RWPE1 (cell line): ENCODE data around the gene IDH1.

Experiments used
- CTCF ChIA-PET: fragments of 350-600 bp; sonication (Branson Sonifier 250); formaldehyde crosslinking; extraction: SDS; loops from one replicate; lab custom pipeline; 2021; lab: Yijun Ruan, JAX
- POLR2A ChIA-PET: fragments of 400-600 bp; formaldehyde crosslinking; extraction: SDS; loops from one replicate; lab custom pipeline; 2020; ENCODE audit warnings: antibody characterized with exemption; ENCODE audit not compliant: low non-redundant PET; lab: Yijun Ruan, JAX
- DNase-seq: peaks from one replicate; pipeline ENCODE4 v3.0.0; 2012; ENCODE audit warnings: low spot score
- H3K27ac ChIP-seq: fragments of 450-650 bp; 2 replicates; pipeline ENCODE4 v1.5.1; 2017
- CTCF ChIP-seq: fragments of 450-650 bp; conservative IDR thresholded peaks from 2 replicates; pipeline ENCODE4 v1.5.1; 2017; ENCODE audit warnings: low read depth, mild to moderate bottlenecking

IDH1 gene

DNA sequence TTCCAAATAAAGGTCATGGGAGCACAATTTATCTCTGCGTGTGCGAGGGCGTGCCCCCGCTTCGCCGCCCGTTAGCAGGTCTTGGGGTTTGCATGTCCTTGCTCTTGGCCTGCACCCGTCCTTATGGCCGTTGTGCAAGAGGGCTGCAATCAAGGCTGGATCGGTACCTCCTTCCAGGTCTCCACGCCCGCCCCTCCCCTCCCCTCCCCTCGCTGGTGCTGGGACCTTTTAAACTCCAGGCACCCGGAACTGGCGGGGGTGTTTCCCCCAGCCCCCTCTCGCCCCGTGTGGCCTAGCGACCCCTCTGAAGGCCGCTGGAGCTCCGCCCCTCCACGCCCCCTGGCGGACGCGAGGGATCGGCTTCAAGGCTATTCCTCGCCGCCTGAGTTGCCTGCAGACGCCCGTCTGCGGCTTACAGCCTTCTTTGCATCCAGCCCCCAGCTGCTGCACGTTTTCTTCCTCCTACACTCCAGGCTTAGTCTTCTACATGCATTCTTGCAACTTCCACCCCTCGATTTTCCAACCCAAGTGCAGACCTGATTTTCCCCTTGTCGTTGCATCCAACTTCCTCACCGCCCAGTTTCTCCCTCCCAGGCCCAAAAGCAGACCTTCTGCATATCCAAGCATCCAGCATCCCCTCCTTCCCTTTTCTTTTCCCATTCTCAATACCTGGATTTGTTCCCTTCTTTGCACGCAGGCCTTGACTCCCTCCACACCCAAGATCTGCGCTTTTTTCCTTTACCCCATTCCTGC is 577 bp downstream of the IDH1 start:
- peak overlapping the region; percentile 94 for H3K27ac ChIP-seq
- DNase-seq: peak; percentile 80
- POLR2A ChIA-PET: interaction anchor here (0.6 to 1.4 kb wide), 4 partner anchors 12 to 152 kb away, joined by 3 to 4 read pairs (median 3); partner anchors contain the start of gene PIKFYVE

DNA sequence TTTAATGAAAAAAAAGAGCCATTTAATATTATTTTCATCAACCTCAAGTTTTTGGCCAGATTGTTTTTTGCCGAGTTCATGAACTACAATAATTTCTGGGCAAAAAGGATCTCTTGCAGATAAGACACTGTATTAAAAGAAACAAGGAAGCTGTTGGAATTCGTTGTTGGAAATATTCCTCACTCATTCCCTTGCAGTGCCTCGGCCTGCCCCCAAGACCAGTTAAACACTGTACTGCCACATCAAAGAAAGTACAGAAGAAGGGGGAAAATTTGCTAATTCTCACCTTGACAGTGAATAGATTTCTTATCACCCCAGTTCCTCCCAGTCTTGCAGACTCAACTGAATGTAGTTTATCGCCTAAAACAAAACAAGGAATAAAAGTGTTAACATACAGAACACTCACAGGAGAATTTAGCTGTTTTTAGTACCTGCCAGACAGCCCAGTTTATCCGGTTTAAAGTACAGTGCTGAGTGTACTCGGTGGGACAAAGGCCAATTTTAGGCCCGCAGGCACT is 1.2 kb downstream of the IDH1 start:
- ChIA-PET CTCF (interaction anchor here (0.6 to 3.4 kb wide), 7 partner anchors 13 to 1540 kb away, joined by 3 to 22 read pairs (median 4); partner anchors contain the start of gene PIKFYVE), POLR2A (interaction anchor here (0.6 to 1.4 kb wide), 2 partner anchors 12 to 55 kb away, joined by 3 read pairs; partner anchors contain the start of gene PIKFYVE)
- TF ChIP-seq CTCF: no peak
- H3K27ac ChIP-seq: peak overlapping the region; percentile 94
- DNase-seq: no peak

More for the DNA sequence above, 577 bp downstream of the IDH1 start:
- CTCF ChIA-PET: interaction anchor here (0.6 to 3.4 kb wide), 10 partner anchors 9 to 1452 kb away, joined by 3 to 22 read pairs (median 4); partner anchors contain the start of gene PIKFYVE
- peak; percentile 70 for TF ChIP-seq CTCF

DNA sequence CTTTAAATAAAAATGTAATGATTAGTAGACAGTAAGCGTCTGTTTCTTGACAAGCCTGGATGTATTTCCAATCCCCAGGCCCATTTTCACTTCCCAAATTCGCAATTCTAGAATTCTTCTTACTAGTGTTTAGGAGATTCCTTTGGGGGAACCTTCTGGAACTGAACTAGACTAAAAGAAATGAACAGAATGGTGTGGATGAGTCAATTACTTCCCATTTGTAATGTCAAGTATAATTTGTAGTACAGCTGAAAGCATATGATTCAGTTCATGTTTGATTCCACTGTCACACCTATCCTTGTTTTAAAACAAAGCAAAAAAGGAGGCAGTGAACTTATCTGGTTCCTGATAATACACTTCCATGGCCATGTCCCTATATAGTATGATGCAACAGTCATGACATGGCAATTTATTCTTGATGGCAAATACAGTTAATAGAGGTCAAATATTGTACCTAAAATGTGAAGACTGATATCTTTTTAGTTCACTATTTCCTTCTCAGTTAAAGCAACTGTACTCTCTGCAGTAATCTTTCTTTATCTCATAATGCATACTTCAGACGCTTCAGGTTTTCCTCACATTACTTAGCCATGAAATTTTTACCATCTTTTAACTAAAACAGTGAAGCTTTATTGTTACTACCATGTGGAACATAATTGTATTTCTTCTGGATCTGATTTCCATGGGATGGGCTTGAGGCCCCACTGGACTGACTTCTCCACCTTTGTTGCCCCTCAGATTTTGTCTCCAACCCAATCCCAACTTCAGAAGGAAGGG is 2.0 kb downstream of the IDH1 start:
- no peak for DNase-seq
- H3K27ac ChIP-seq: no peak overlapping the region
- TF ChIP-seq CTCF: no peak
- POLR2A ChIA-PET: no interaction called here
- CTCF ChIA-PET: interaction anchor here (0.5 to 1.5 kb wide), 3 partner anchors 61 to 1541 kb away, joined by 3 to 5 read pairs (median 3); no protein-coding TSS in a partner anchor

DNA sequence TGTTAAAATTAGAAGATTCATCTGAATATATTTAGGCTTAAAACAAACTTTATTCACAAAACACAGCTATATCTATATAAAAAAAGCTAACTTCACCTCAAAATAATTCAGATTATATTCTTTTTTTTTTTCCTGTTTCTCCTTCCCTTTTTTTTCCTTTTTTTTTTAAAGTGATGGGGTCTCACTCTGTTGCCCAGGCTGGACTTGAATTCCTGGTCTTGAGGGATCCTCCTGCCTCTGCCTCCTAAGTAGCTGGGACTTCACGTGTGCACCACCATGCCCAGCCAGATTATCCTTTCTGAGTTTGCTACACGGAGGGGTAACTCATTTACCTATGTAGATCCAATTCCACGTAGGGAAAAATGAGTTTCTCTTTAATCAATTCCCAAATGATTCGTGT is 3.8 kb downstream of the IDH1 start:
- CTCF ChIA-PET: interaction anchor here (0.7 kb wide), 1 partner anchor 95 kb away, joined by 6 read pairs; no protein-coding TSS in a partner anchor
- no peak for TF ChIP-seq CTCF
- H3K27ac ChIP-seq: no peak overlapping the region
- POLR2A ChIA-PET: no interaction called here
- DNase-seq: no peak

GRCh38 chr2:208250388-208250787 is 4.5 kb downstream of the IDH1 start:
- H3K27ac ChIP-seq: no peak overlapping the region
- ChIA-PET POLR2A (no interaction called here), CTCF (interaction anchor here (0.6 kb wide), 1 partner anchor 97 kb away, joined by 3 read pairs; no protein-coding TSS in a partner anchor)
- TF ChIP-seq CTCF: no peak
- peak; percentile 46 for DNase-seq

DNA sequence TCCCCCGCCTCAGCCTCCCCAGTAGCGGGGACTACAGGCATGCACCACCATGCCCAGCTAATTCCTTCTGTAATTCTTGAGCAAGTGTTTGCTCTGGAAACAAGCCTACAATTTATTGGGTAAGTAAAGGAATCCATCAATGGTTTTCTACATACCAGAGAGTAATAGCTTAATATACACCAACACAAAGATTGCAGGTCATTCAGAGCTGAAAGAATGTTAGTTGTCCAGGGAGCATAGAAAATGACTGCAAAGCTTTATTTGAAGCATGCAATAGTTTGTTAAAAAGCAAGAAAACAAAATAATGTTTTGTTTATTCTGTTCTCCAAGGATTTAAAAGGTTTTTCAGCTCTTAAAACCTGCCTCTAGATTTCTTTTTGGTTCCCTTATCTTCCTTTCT is 5.6 kb downstream of the IDH1 start:
- no peak for DNase-seq
- H3K27ac ChIP-seq: no peak overlapping the region
- CTCF ChIA-PET: interaction anchor here (0.5 kb wide), 1 partner anchor 74 kb away, joined by 4 read pairs; no protein-coding TSS in a partner anchor
- POLR2A ChIA-PET: no interaction called here
- TF ChIP-seq CTCF: no peak
